ENCODE measurements around the gene KLHL30.
"Not testable (repeated sequence)": the region's sequence is repeated elsewhere in the genome, so short reads cannot be mapped to it uniquely, and the experiment has no call there.

Gene KLHL30

DNA sequence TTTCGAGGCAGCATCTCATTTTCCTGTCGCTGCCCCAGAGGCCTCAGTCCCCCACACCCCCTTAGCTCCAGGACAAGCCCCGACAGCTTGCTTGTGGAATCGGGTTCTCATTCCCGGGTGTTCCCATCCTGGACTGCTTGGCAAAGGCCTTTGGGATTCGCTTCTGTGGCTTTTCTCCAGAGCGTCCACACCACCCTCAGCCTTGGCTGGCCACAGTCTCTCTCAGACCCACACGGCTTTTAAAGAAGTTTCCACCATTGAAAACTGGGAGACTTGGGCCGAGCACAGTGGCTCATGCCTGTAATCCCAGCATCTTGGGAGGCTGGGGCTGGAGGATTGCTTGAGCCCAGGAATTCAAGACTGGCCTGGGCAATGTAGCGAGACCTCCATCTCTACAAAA lies 35.6 kb upstream of the KLHL30 start:
- DNase-seq (ENCODE audit: low read depth in 1 of 2, low spot score in 1 of 2), result no peak

DNA sequence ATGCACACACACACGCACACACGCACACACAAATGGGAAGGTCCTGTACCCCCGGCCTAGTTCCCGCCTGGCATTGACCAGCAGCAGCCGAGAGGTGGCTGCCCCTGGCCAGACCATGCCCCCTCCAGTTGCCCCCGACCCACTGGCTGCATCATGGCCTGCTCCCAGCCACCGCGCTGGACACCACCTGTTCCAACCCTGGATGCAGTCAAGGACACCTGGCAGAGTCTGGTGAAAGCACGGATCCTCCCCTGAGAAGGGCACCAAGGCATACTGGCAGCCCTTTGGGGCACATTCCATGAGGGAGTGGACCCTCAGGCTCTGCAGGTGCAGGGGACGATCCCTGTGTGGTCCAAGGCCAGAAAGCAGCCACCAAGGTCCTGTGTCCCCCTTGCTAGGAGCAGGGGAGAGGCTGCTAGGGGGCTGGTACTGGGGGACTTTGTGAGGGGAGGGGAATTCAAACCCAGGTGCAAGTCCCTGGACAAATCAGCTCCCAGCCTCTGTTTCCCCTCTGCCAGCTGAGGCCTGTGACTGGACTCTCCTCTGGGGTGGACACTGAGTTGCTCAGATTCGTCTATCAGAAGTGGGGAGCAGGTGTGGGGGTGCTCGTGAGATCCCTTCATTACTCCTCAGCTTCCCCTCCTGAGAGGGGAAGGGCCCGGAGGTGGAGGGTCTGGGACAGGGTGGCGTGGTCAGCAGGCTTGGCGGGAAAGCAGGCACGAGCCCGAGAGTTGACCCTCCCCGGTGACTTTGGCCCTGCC lies 34.8 kb upstream of the KLHL30 start:
- DNase-seq (ENCODE audit: low read depth in 1 of 2, low spot score in 1 of 2), result no peak

DNA sequence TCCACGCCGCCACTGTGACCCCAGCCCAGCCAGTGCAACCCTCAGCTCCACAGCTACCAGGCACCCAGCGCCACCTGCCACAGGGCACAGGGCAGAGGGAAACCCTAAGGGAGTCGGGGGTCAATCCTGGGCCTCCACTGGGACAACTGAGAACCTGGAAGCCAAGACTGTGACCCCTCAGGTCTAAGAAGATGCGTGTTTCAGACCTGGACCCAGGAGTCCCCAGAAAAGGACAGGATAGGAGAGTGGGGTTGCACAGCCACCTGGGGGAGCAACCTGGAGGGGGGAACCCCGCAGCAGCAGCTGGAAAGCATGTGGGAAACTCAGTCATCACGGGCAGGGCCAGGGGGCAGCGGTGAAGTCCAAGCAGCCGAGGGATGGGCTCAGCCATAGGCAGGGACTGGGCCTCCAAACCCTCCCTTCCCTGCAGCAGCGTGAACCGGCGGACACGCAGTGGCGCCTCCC lies 34.2 kb upstream of the KLHL30 start:
- no peak for DNase-seq (ENCODE audit: low read depth in 1 of 2, low spot score in 1 of 2)

DNA sequence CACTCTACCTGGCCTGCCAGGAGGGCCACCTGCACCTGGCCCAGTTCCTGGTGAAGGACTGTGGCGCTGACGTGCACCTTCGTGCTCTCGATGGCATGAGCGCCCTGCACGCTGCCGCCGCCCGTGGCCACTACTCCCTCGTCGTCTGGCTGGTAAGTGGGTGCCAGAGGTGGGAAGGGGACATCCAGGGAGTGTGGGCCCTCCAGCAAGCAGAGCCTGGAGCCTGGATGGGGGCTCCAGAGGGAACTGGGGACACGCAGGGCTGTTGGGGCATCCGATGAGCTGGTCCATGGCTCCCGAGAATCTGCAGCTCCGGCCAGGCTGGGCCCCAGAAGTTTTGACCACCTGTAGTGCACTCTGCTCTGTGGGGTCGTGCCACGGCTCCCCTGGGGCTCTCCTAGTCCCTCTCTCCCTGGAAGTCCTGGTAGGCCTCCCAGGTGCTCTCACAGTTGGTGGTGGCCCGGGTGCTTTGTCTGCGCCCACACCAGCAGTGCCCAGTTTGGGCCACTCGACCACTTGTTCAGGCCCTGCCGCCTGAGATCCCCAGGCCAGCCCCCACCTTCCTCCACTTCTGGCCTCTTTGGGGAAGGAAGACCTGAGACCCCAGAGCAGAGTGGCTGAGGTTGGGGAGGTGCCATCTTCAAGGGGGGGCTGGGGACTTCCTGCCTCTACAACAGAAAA lies 33.6 kb upstream of the KLHL30 start:
- no peak for DNase-seq (ENCODE audit: low read depth in 1 of 2, low spot score in 1 of 2)

DNA sequence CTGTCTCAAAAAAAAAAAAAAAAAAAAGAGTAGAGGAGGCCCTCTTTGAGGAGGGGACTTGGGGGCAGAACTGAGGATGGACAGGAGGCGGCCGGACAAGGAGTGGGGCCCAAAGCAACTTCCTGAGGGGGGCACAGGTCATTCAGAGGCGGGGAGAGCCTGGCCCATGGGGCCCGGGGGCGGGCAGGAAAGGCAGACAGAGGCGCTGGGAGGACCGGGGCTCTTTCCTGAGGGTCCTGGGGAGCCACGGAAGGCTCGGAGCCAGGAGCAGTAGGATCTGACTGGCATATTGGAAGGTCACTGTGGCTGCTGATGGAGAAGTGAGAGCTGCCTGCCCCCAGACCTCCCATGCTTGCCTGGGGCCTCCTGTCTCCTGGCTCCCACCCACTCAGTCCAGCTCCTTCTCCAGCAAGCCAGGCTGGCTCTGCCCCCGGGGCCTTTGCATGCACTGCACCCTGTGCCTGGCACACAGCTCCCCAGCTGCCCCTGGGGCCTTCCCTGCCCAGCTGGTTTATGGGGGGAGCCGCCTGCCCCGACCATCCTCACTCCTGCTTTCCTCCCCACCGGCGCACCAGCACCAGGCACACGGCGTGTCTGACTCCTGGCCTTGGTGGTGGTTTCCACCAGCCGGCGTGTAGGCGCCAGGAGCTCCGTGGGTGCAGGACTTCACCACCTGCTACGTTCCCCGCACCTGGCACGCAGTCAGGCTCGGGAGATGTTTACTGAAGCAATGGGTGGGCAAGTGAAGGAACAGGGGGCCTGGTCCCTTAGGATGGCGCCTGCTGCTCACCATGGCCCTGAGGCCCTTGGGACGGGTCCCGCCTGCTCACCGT lies 32.7 kb upstream of the KLHL30 start:
- DNase-seq (ENCODE audit: low read depth in 1 of 2, low spot score in 1 of 2), result no peak

DNA sequence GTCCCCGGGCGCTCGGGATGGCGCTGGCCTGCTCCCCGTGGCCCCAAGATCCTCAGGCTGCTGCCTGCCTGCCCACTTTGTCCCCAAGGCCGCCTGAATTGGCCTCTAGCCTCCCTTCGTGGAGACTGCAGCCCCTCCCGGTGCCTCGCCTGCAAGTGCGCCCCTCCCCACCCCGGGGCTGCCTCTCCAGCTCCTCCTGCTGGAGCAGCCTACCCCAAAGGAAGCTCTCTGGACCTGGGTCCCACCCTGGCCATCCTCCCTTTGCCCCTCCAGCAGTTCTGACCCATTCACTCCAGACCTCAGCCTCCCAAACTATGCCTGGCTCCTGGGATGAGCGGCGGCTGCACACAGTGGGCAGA lies 32.1 kb upstream of the KLHL30 start:
- no peak for DNase-seq (ENCODE audit: low read depth in 1 of 2, low spot score in 1 of 2)

DNA sequence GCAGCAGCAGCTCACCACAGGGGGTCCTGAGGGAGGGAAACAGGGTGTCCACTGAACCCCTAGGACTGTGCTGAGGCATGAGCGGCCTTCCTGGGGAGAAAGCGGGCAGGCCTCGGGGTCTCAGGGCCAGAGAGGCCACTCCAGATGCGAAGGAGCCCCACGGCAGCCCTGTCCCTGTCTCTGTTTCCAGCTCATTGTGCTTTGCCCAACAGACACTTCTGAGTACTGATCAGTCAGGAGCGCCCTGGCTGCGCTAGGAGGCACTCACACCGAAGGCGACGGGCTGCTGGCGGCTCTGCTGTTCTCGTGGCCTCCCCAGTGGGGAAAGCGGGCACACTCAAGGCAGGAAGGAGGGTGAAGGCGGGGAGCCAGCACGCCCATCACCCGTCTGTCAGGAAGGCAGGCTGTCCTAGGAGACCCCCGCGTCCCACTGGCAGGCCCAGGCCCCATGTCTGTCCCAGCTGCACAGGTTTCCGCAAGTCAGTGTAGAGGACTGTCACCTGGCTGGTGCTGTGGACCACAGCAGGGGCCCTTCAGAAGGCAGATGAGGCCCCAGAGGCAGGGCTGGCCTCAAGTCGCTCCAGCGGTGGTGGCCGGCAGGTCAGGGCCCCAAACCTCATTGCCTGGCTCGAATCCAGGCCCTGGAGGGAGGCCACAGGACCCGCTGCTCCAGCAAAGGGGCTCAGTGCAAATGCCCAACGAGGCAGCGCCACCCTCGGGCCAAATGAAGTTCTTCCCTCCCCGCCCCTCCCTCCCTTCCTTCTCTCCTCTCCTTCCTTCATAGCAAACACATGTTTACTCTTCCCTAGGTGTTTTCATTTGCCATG lies 31.6 kb upstream of the KLHL30 start:
- no peak for DNase-seq (ENCODE audit: low read depth in 1 of 2, low spot score in 1 of 2)

DNA sequence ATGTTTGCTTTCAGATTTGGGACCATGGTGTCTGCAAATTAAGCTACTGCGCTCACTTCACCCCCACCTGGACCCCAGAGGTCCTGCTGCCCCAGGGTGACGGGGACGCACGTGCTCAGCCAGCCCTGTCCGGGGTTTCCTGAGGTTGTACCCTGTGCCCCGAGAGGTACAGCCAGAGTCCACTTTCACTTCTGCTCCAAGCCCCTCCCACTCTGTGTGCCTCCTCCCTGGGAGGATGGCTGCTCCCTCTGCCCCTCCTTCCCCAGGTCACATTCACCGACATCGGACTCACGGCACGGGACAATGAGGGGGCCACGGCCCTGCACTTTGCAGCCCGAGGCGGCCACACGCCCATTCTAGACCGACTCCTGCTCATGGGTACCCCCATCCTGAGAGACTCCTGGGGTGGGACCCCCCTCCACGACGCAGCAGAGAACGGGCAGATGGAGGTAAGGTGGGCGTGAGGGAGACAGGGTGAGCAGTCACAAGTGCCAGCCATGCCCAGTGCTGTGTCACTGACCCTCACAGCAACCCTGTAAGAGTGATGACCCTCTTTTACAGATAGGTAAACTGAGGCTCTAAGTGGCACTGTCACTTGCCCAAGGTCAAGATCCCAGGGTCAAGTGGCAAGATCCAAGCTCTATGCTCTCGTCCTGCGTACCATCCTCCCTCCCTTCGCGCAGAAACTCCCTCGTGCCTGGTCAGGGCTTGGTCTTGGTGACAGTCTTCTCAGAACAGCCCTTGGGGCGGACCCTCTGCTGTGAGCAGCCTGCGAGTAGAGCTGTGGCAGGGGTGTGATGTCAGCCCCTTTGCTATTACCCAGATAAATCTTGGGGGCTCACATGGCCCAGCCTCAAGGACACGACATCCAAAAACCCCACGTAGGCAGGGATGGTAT lies 30.7 kb upstream of the KLHL30 start:
- DNase-seq (ENCODE audit: low read depth in 1 of 2, low spot score in 1 of 2), result no peak

DNA sequence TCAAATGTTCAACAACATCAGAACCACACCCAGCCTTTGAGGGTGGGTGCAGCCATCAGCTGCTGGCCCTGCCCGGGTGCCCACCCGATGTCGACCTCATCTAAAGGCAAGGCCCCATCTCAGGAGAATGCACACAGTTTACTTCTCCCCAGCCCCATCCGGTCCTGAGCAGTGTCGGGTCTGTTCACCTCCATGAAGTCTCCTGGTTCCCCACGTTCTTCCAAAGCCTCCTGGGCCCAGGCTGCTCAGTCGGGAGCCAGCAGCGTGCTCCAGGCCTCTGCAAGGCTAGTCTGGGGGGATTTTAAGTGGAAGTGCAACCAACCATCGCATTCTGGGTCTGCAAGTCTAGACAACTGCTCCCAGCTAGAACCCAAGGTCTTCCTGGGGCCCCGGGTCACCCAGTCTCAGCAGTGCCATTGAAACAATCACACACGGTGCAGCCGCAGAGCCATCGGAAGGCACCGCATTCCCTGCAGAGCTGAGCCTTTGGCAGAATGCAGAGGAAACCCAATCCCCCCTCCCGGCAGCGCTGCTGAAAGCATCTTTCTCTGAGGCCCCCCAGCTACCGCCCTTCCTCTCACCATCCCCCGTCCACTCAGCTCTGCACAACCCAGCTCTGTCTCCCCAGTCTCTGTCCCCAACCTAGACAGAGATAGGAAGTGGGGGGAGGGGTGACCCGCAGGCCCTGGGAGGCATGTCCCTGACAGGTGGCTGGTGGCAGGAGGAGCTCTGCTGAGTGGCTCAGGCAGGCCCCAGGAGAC lies 29.9 kb upstream of the KLHL30 start:
- no peak for DNase-seq (ENCODE audit: low read depth in 1 of 2, low spot score in 1 of 2)

DNA sequence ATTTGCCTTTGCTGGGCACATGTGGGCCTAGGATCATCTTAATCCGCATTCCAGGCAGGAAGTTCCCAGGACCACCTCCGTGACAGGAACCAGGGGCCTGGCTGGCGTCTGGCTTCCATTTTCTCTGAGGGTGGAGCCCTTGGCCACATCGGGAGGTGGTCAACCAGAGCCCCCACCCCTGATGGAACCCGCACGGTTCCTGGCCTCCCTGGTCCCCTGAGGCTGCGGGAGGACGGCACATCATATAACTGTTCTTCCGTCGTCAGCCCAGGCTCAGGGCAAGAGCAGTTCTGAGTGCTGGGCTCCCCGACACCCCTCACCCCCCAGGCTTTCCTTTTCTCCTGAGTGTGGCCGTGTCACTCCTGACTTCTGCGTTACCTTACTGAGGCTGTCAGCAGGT lies 24.9 kb upstream of the KLHL30 start:
- DNase-seq (ENCODE audit: low read depth in 1 of 2, low spot score in 1 of 2), result no peak

DNA sequence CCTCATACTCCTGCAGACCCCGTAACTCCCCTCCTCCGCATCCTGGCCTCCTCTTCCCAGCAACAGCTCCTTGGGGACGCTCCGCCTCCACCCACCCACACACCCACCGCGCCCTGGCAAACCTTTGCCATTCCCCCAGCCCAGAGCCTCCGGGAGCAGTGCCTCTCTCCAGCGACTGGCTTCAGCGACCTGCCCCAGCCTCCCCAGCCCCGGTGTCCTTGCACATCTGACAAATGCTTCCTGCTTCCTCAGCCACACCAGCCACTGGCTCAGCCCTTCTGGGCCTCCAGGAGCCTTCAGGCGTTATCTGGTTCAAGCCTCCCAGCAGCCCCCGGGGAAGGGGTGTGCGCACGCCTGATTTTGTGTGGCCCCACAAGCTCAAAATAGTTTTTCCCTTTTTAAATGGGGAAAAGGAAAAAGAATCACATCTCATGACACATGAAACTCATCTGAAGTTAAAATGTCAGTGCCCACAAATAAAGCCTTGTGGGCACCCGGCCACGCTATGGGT lies 24.1 kb upstream of the KLHL30 start:
- no peak for DNase-seq (ENCODE audit: low read depth in 1 of 2, low spot score in 1 of 2)

DNA sequence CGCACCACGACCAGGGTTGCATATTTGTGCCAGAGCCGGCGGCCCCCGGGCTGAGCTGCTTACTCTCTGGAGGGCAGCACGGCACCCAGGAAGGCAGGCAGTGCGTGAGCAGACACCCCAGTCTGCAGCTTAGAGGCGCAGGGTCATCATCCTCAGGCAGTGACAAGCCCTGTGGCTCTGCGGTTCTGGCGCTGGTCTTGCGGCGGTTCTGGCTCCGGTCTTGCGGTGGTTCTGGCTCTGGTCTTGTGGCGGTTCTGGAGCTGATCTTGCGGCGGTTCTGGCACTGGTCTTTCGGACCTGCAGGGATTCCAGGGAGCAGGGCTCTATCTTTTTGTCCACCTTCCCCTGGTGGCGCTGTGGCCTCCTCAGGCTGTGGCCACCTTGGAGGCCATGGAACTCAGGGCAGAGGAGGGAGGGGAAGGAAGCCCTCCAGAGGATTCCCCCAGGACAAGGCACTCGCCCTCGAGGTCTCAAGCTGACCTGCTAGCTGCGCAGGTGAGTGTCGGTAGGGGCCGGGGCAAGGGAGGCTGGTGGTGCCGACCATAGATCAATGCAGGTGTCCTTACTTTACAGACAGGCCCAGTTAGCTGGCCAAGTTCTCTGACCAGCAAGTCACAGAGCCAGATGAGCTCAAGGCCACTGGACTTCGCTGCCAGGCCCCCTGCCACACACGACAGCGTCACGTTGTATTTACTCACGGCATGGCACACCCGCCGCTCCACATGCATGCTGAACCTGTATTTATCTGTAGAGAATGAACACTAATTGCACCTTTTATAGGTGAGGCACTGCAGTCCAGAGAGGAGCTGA lies 23.4 kb upstream of the KLHL30 start:
- DNase-seq (ENCODE audit: low read depth in 1 of 2, low spot score in 1 of 2), result no peak

DNA sequence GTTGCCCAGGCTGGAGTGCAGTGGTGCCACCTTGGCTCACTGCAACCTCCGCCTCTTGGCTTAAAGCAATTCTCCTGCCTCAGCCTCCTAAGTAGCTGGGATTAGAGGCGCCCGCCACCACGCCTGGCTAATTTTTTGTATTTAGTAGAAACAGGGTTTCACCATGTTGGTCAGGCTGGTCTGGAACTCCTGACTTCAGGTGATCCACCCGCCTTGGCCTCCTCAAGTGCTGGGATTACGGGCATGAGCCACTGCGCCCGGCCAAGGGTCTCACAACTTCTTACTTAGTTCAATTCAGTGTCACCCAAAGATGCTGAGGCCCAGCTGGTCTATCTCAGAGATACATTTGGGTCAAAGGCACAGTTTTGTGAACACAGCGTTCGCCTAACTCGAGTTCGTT lies 22.8 kb upstream of the KLHL30 start:
- DNase-seq (ENCODE audit: low read depth in 1 of 2, low spot score in 1 of 2), result not testable (repeated sequence)

DNA sequence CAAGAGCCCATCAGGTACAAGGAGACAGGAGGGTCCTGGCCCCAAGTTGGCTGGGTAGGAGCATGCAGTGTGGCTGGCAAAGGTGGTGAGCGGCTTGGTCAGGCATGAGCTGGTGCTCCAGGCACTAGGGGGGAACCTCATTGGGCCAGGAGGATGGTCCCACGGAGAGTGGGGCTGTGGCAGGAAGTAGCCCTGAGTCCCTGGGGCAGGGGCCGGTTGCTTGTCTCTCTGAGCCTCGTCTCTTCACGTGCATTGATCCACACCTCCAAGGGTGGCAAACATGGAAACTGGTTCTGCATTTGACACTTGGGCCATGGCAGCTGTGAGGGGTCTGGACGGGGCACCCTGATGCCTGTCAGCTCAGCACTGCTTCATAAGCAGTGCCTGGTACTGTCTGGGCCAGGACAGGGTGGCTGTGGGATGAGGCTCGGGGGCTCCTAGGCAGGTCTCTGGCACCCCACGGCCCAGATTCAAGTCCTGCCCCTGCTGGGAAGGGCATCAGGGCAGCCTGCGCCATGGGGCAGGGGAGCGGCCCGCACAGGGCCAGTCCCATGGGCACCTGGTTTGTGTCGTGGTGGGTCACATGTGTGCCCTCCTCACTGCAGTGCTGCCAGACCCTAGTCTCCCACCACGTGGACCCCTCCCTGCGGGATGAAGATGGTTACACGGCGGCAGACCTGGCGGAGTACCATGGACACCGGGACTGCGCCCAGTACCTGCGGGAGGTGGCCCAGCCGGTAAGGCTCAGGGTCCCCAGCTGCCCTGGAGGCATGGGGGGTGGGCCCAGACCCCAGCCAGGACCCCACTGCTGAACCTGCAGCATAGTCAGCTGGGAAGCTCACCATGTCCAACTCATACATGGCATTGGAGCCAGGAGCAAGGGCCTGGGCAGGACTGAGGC lies 21.9 kb upstream of the KLHL30 start:
- no peak for DNase-seq (ENCODE audit: low read depth in 1 of 2, low spot score in 1 of 2)

DNA sequence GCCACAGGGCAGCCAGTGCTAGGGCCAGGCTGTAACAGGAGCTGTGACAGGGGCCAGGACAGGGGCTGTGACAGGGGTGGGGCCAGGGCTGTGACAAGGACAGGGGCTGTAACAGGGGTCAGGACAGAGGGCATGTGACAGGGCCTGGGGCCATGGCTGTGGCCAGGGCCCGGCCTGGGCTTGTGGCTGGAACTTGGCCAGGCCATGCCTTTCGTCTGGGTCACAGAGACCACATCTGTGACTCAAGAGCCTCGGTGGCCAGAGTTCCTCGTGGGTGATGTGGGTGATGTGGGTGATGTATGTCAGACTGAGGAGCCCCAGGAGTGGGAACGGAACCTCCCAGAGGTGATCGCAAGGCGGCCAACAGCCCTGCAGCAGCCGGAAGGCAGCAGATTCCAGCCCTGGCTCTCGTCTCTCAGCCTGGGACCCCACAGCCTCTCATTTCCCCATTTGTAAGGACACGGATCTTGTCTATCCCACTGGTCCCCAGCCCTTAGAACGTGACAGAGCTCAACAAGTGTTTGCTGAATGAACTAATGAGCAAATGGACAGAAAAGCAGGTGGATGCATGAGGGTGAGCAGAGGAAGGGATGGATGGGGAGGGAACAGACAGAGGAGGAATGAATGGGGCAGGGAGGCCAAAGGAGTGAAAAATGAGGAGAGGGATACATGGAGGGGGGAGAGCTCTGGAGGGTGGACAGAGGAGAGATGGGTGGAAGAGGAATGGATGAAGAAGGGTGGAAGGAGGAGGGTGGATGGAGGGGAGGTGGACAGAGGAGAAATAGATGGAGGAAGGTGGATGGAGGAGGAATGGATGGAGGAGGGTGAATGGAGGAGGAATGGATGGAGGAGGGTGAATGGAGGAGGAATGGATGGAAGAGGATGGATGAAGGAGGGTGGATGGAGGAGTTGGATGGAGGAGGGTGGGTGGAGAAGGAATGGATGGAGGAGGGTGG lies 21.0 kb upstream of the KLHL30 start:
- DNase-seq (ENCODE audit: low read depth in 1 of 2, low spot score in 1 of 2), result no peak

All from stimulated activated CD4-positive, alpha-beta T cell treated with anti-CD3 and anti-CD28 coated beads, Interleukin-15, amount 100 ng/mL, for 1 hour (primary cell).